Hippocampal formation (tissue), 2 donors: ENCODE data around the gene CARD19.

ENCODE experiments used
- DNase-seq, 2 donors: peaks; one replicate each; lab custom pipeline; 2025; lab: John Stamatoyannopoulos, UW

The CARD19 gene

GRCh38 chr9:93096131-93096802 lies at the start of gene CARD19:
Gene CARD19, plus strand, starts transcription at chr9:93096217. Its CDS starts 129 bp downstream, at chr9:93096346.
- peak in 1 of 2 donors; percentile 47 for DNase-seq

GRCh38 chr9:93048566-93049448 lies 47.2 kb upstream of the CARD19 start:
- DNase-seq: no peak

GRCh38 chr9:93049491-93049890 lies 46.5 kb upstream of the CARD19 start:
- DNase-seq: no peak

GRCh38 chr9:93050231-93050630 lies 45.8 kb upstream of the CARD19 start:
- no peak for DNase-seq

- no peak for DNase-seq
Measured at GRCh38 chr9:93051680-93052089, 44.3 kb upstream of the CARD19 start.

- DNase-seq: no peak
Measured at GRCh38 chr9:93052791-93053540, 43.1 kb upstream of the CARD19 start.

- DNase-seq: no peak
Measured at GRCh38 chr9:93053781-93054331, 42.2 kb upstream of the CARD19 start.

- no peak for DNase-seq
Measured at GRCh38 chr9:93054758-93055704, 41.0 kb upstream of the CARD19 start.

GRCh38 chr9:93057042-93057702 lies 38.8 kb upstream of the CARD19 start:
- DNase-seq: no peak

GRCh38 chr9:93057703-93058354 lies 38.2 kb upstream of the CARD19 start:
- no peak for DNase-seq

GRCh38 chr9:93058355-93059010 lies 37.5 kb upstream of the CARD19 start, which contains the start of gene SUSD3:
Gene SUSD3, plus strand, starts transcription at chr9:93058701. Its CDS starts 42 bp downstream, at chr9:93058743.
- DNase-seq: no peak

GRCh38 chr9:93059011-93059714 lies 36.9 kb upstream of the CARD19 start:
- DNase-seq: peak in 1 of 2 donors; percentile 17

- no peak for DNase-seq
Measured at GRCh38 chr9:93059715-93060578, 36.1 kb upstream of the CARD19 start.

GRCh38 chr9:93060746-93061259 lies 35.2 kb upstream of the CARD19 start:
- no peak for DNase-seq

- no peak for DNase-seq
Measured at GRCh38 chr9:93061260-93061751, 34.7 kb upstream of the CARD19 start.

- DNase-seq: no peak
Measured at GRCh38 chr9:93061791-93062763, 33.9 kb upstream of the CARD19 start.
